K562 (cell line): ENCODE results near the gene ISG20L2. TPM values are rescaled to one million over a fixed set of nuclear protein-coding genes. Genes with fewer than 3 reads are reported as not detected.
A peak's percentile ranks its signal among the peaks of the same experiment; 100 is the strongest.

Source experiments
- ARID4B ChIP-seq: sonication (generic); formaldehyde crosslinking; IDR thresholded peaks from 2 replicates; pipeline ENCODE4 v1.8.0; 2022; ENCODE audit warnings: mild to moderate bottlenecking, missing genetic modification reagents
- CEBPG ChIP-seq, 3 experiments: fragments of 200-800 bp in 1 of 3; sonication (Bioruptor generic) in 1 of 3; sonication (generic) in 1 of 3; formaldehyde crosslinking in 1 of 3; IDR thresholded peaks in 2 of 3; conservative IDR thresholded peaks in 1 of 3; 2 replicates each; pipeline versions ENCODE4 v1.6.1 to v1.8.0; 2016 to 2022; ENCODE audit warnings: missing compliant biosample characterization in 2 of 3, missing genetic modification characterization in 2 of 3, mild to moderate bottlenecking in 1 of 3, missing genetic modification reagents in 1 of 3
- EGR1 ChIP-seq: fragments of 450-650 bp; conservative IDR thresholded peaks from 2 replicates; pipeline ENCODE4 v1.6.1; 2017; ENCODE audit warnings: mild to moderate bottlenecking
- ELK3 ChIP-seq: fragments of 450-650 bp; formaldehyde crosslinking; IDR thresholded peaks from 2 replicates; pipeline ENCODE4 v1.4.0; 2020; ENCODE audit warnings: mild to moderate bottlenecking
- FOXJ2 ChIP-seq: fragments of 200-800 bp; sonication (Bioruptor generic); IDR thresholded peaks from 2 replicates; pipeline ENCODE4 v1.6.1; 2016; ENCODE audit warnings: missing genetic modification characterization, missing compliant biosample characterization
- PHF21A ChIP-seq: fragments of 450-650 bp; IDR thresholded peaks from 2 replicates; pipeline ENCODE4 v1.6.1; 2017; ENCODE audit warnings: low read depth, borderline replicate concordance
- POLR2AphosphoS2 ChIP-seq: IDR thresholded peaks from 2 replicates; pipeline ENCODE4 v1.6.1; 2012; ENCODE audit warnings: low read length, improper control_type of control experiment
- POU5F1 ChIP-seq: fragments of 150-350 bp; IDR thresholded peaks from 2 replicates; pipeline ENCODE4 v1.6.1; 2014; ENCODE audit warnings: borderline replicate concordance, low read length, low read depth, mild to moderate bottlenecking; ENCODE audit not compliant: partially characterized antibody
- ZBTB12 ChIP-seq: fragments of 250-450 bp; sonication (Bioruptor Pico); IDR thresholded peaks from 2 replicates; pipeline ENCODE4 v1.4.0; 2020
- ZHX1 ChIP-seq: fragments of 150-350 bp; conservative IDR thresholded peaks from 2 replicates; pipeline ENCODE4 v1.6.1; 2014; ENCODE audit warnings: low read length
- ZNF41 ChIP-seq: fragments of 250-450 bp; sonication (Bioruptor Pico); conservative IDR thresholded peaks from 2 replicates; pipeline ENCODE4 v1.4.0; 2020; ENCODE audit warnings: mild to moderate bottlenecking
- ZNF518B ChIP-seq: fragments of 250-450 bp; sonication (Bioruptor Pico); IDR thresholded peaks from 2 replicates; pipeline ENCODE4 v1.5.0; 2021; ENCODE audit warnings: mild to moderate bottlenecking, moderate library complexity
- polyA plus RNA-seq, 8 experiments: library from polyadenylated mRNA; depleted of rRNA in 4 of 8; stranded (reverse) in 5 of 8; unstranded in 3 of 8; fragments of >200 nt; fragmentation: Nextera tagmentation in 2 of 8; fragmentation: Illumina TruSeq in 1 of 8; extraction: Ambion mirVana in 2 of 8; extraction: Trizol in 1 of 8; gene quantifications; 2 replicates each; pipeline versions ENCODE4 v1.2.1 to v1.2.3, GENCODE V29; 2011 to 2014; ENCODE audit warnings: inconsistent platforms in 1 of 8, missing spikeins in 1 of 8
- total RNA-seq, 7 experiments: library from RNA; depleted of rRNA in 6 of 7; stranded (reverse); fragments of >200 nt in 6 of 7; fragmentation: Illumina TruSeq in 2 of 7; extraction: Trizol in 2 of 7; gene quantifications; 2 replicates each; pipeline versions ENCODE4 v1.2.1 to v1.2.3, GENCODE V29; 2011 to 2021; ENCODE audit warnings: low replicate concordance in 1 of 7

Gene ISG20L2
- total and polyA plus RNA-seq, 9 of the 15 experiments (the other 6 are each of a cell fraction or from before 2014, with no cell fraction given) = 21.3 to 130 (median 50.3) TPM

- TF ChIP-seq ZHX1 (no peak), POU5F1 (no peak), ELK3 (CRISPR knock-in tag) (no peak), FOXJ2 (tag) (no peak), POLR2AphosphoS2 (peak; percentile 65; the same call in 1 of the 2 replicates), ARID4B (CRISPR knock-in tag) (peak; percentile 90), EGR1 (peak; percentile 74), ZBTB12 (CRISPR knock-in tag) (peak; percentile 98), ZNF518B (no peak), PHF21A (no peak), CEBPG (CRISPR knock-in tag; IDR thresholded peaks at IDR 0.05) (no peak), CEBPG (tag; conservative IDR thresholded peaks at IDR 0.05 in 1 of 2, IDR thresholded peaks at IDR 0.05 in 1 of 2) (no peak), ZNF41 (no peak)
Observed at GRCh38 chr1:156728599-156729462, at the start of gene ISG20L2 (continued).
